ENCODE results near the gene CLCF1.
"Not testable (repeated sequence)": the region's sequence is repeated elsewhere in the genome, so short reads cannot be mapped to it uniquely, and the experiment has no call there.

CLCF1 gene

GRCh38 chr11:67321313-67321871 is 52.0 kb downstream of the CLCF1 start:
- DNase-seq = no peak

DNA sequence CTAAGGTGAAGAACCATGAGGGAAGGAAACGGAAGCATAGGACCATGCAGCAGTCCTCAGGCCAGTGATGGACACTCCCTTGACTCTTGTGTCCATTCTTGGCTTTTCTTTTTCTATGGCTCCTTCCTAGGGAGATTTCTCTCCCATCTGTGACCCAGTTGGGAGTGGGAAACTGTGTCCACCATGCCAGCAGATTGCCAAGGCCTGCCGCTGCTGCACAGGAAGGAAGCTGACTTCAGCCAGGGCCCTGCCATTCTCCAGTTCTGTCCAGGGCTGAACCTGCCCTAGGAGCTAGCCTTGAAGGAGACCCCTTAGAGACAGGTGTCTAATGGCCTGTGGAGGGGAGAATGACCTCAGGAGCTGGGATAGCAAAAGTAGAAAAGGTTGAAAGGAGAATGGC is 52.7 kb downstream of the CLCF1 start:
- DNase-seq = no peak

- DNase-seq = no peak
These were observed 53.4 kb downstream of the CLCF1 start for GRCh38 chr11:67320011-67320410.

DNA sequence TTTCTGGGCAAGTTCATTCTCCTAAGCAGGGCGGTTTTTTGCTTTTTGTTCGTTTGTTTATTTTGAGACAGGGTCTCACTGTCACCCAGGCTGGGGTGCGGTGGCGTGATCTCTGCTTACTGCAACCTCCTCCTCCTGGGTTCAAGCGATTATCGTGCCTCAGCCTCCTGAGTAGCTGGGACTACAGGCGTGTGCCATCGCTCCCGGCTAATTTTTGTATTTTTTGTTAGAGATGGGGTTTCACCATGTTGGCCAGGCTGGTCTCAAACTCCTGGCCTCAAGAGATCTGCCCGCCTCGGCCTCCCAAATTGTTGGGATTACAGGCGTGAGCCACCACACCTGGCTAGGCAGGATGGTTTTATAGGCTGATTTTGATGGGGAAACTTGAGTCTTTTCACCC is 54.5 kb downstream of the CLCF1 start:
- DNase-seq = not testable (repeated sequence)

GRCh38 chr11:67317888-67318555 is 55.4 kb downstream of the CLCF1 start:
- DNase-seq = no peak

GRCh38 chr11:67317205-67317887 is 56.1 kb downstream of the CLCF1 start:
- peak; percentile 97 to 98 for DNase-seq

GRCh38 chr11:67316882-67317204 is 56.6 kb downstream of the CLCF1 start:
- no peak for DNase-seq

DNA sequence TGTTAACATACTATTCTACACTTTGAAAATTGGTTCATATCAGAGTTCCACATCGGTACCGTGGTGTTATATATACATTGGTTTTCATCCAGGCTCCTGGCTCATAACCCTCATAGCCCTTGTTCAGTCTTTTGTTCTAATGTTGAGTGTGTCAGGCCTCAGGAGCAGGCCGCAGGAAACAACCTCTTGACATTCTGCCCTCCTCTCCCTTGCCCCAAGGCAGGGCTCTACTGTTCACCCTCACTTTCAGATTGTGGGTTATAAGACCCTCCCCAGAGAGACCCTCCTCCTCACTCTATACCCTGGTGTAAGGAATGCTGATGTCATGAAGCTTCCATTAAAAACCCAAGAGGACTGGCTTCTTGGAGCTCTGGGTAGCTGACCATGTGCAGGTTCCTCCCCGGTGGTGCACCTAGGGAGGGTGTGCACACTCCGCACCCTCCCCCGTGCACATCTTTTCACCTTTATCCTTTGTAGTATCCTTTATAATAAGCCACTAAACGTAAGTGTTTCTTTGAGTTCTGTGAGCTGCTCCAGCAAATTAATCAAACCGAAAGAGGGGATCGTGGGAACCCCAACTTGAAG is 58.0 kb downstream of the CLCF1 start:
- no peak for DNase-seq

GRCh38 chr11:67314218-67314617 is 59.2 kb downstream of the CLCF1 start:
- no peak for DNase-seq
